HL-60/S4 (cell line): ENCODE measurements around the gene DIAPH1.

Experiments
- in situ Hi-C: fragments of 300-500 bp; cut with MboI; formaldehyde crosslinking; loops from 2 replicates; pipeline ENCODE4 v1.14.3; 2022; ENCODE audit warnings: low sequenced_read_pairs

The DIAPH1 gene

DNA sequence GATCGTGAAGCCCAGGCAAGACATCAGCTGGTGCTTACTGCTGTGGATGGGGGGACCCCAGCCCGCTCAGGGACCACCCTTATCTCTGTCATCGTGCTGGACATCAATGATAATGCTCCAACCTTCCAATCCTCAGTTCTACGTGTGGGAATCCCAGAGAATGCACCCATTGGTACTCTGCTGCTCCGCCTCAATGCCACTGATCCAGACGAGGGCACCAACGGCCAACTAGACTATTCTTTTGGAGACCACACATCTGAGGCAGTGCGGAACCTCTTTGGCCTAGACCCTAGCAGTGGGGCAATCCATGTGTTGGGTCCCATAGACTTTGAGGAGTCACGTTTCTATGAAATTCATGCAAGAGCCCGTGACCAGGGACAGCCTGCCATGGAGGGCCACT is 129.0 kb downstream of the DIAPH1 start:
- in situ Hi-C loops = no loop called here

DNA sequence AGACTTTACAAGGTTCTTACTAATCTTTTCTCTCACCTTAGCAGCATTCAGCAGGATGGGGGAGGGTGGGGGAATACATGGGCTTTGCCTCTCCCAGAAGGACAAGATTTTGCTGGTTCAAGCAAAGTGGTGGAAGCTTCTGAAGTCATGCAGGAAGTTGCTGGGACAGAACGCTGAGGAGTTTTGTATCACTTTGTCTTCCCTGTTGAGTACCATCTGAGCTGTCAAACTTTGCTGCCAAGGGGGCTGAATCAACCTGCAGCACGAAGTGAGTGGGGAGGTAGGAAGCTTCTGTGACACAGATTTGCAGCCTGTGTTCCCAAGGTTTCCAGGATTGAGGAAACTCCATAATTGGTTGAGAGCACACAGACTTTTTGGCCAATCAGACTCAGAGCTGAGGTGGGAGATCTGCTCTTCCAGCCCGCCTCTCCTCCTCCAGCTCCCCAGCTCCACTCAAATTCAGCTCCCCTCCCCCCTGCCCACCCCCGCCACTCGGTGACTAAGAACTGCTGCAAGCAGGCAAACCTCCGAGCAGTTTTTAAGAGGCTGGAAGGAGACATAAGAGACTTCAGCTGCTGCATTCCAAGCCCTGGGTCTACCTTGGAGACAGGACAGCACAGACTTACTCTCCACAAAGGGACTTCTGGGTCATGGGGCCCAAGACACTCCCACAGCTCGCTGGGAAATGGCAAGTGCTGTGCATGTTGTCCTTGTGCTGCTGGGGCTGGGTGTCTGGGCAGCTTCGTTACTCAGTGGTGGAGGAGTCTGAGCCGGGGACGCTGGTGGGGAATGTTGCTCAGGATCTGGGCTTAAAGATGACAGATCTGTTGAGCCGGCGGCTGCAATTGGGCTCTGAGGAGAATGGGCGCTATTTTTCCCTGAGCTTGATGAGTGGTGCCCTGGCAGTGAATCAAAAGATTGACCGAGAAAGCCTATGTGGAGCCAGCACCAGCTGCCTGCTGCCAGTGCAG is 129.9 kb downstream of the DIAPH1 start, which contains the start of gene PCDHGC5:
Gene PCDHGC5, plus strand, starts transcription at position 491 of the 971 bp plus-strand sequence. Its CDS starts 160 bp downstream, at position 651.
- in situ Hi-C loops = no loop called here

DNA sequence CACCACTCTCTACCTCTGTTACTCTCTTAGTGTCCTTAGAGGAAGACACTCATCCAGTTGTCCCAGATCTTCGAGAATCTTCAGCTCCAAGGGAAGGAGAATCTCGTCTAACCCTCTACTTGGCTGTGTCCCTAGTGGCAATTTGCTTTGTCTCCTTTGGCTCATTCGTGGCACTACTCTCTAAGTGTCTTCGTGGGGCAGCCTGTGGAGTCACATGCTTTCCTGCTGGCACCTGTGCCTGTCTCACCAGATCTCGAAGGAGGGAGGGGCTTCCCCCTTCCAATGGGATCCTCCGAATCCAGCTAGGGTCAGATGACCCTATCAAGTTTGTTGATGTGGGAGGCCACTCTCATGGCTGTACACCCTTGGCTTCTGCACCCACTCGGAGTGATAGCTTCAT is 131.7 kb downstream of the DIAPH1 start:
- in situ Hi-C loops = no loop called here

DNA sequence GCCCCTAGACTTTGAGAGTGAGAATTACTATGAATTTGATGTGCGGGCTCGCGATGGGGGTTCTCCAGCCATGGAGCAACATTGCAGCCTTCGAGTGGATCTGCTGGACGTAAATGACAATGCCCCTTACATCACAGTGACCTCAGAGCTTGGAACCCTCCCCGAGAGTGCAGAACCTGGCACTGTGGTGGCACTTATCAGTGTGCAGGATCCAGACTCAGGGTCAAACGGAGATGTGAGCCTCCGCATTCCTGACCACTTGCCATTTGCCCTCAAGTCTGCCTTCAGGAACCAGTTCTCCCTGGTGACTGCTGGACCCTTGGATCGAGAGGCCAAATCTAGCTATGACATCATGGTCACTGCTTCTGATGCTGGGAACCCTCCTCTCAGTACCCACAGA is 132.7 kb downstream of the DIAPH1 start:
- in situ Hi-C loops = no loop called here

DNA sequence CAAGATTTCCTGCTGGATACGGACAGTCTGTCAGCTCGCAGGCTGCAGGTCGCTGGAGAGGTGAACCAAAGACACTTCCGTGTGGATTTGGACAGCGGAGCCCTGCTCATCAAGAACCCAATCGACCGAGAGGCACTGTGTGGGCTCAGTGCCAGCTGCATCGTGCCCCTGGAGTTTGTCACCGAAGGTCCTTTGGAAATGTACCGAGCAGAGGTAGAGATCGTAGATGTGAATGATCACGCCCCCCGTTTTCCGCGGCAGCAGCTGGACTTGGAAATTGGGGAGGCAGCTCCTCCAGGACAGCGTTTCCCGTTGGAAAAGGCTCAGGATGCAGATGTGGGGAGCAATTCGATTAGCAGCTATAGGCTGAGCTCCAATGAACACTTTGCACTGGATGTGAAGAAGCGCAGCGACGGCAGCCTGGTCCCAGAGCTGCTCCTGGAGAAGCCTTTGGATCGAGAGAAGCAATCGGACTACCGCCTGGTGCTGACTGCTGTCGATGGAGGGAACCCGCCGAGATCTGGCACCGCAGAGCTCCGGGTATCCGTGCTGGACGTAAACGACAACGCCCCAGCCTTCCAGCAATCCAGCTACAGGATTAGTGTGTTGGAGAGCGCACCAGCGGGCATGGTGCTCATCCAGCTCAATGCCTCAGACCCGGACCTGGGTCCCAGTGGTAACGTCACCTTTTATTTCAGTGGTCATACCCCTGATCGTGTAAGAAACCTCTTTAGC is 133.3 kb downstream of the DIAPH1 start:
- in situ Hi-C loops = no loop called here

DNA sequence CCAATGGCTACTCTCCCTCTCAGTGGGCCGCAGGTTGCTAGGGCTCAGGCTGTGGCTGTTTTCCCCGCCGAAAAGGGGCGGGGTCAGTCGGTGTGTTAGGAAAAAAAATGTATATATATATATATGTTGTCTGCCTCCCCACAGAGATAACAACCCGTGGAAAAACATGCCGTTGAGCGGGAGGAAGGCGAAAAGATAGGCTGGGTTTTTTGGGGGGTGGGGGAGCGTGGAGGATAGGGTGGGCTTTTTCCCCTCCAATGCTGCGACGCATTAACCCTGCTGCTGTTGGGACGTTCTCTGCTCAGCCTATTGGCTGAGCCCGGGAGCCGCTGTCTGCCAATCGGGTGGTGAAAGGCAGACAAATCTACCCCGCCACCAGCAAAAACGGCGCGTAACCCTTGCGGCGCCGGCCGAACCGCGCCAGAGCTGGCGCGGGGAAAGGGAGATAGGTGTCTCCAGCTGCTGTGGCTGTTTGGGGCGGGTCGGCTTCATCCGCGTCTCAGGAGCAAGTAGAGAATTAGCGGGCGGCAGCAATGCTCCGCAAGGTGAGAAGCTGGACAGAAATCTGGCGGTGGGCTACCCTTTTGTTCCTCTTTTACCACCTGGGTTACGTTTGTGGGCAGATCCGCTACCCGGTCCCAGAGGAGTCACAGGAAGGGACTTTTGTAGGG is 134.0 kb downstream of the DIAPH1 start, which contains the start of gene PCDHGC4:
Gene PCDHGC4, plus strand, starts transcription at position 390 of the 671 bp plus-strand sequence. Its CDS starts 144 bp downstream, at position 534.
- in situ Hi-C loops = no loop called here

DNA sequence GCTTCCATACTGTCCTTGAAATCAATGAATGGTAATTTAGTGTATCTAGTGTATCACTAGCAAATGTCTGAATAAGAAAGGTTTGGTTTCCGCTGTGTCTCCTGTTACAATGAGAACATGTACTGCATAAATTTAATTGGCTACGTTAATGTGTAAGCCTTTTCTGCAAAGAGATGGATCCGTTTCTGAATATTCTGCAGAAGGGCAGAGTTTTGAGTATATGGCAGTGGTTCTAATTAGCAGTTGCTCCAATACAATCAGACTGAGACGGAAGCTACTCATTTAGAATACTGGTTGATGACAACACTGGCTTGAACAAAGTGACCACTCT is 134.5 kb downstream of the DIAPH1 start:
- in situ Hi-C loops = no loop called here

DNA sequence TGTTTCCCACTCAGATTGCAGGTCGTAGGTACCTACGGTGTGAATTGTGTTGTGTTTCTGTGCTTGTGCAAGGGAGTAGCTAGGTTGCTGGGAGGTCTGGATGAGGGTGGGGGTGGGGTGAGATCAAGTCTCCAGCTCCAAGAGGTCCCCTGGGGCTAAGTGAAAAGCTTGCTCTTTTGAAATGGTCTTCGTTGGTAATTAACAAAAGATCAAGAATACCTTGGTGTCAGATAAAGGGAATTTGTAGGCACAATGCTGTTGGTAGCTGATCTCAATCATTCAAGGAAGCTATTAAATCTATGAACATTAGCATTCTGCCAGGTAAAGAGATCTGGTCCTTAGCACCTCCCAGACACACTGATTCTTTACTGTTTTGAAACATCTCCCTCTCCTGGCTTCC is 134.9 kb downstream of the DIAPH1 start:
- in situ Hi-C loops = no loop called here

DNA sequence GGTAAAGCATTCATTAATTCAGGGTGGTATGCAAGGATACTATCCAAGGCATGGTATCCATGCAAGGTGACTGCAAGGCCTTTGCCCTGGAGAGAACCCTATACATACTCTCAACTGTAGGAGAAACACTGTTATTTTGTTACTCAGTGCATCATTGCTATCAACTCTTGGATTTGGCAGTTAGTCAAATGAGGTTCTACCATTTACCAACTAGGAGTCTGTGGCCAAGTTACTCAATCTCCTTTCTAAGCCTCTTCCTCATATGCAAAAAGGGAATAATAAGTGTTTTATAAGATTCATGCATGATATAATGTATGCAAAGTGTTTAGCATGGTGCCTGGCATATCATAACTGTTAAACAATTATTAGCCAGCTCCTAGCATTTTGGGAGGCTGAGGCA is 139.0 kb downstream of the DIAPH1 start:
- in situ Hi-C loops = no loop called here

DNA sequence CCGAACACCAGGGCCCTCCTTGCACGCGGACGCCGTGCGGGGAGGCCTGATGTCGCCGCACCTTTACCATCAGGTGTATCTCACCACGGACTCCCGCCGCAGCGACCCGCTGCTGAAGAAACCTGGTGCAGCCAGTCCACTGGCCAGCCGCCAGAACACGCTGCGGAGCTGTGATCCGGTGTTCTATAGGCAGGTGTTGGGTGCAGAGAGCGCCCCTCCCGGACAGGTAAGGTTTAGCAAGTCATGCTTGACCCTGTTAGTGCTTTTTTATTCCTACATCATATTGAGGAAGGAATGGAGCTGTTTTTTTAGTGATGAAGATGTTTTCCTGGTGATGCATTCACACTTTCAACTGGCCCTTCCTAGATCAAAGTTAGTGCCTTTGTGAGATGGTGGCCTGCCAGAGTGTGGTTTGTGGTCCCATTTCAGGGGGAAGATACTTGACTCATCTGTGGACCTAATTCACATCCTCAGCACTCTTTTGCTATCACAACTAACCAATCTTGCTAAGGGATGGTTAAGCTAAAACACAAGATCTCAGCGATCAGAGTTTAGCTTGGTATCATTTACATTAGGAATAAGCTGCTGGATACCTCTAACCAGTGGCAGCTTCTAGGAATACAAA is 140.4 kb downstream of the DIAPH1 start:
- in situ Hi-C loops = no loop called here

DNA sequence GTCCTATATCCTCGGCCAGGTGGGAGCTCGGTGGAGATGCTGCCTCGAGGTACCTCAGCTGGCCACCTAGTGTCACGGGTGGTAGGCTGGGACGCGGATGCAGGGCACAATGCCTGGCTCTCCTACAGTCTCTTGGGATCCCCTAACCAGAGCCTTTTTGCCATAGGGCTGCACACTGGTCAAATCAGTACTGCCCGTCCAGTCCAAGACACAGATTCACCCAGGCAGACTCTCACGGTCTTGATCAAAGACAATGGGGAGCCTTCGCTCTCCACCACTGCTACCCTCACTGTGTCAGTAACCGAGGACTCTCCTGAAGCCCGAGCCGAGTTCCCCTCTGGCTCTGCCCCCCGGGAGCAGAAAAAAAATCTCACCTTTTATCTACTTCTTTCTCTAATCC is 141.0 kb downstream of the DIAPH1 start:
- in situ Hi-C loops = no loop called here

DNA sequence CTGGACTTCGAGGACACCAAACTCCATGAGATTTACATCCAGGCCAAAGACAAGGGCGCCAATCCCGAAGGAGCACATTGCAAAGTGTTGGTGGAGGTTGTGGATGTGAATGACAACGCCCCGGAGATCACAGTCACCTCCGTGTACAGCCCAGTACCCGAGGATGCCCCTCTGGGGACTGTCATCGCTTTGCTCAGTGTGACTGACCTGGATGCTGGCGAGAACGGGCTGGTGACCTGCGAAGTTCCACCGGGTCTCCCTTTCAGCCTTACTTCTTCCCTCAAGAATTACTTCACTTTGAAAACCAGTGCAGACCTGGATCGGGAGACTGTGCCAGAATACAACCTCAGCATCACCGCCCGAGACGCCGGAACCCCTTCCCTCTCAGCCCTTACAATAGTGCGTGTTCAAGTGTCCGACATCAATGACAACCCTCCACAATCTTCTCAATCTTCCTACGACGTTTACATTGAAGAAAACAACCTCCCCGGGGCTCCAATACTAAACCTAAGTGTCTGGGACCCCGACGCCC is 141.7 kb downstream of the DIAPH1 start:
- in situ Hi-C loops = no loop called here

DNA sequence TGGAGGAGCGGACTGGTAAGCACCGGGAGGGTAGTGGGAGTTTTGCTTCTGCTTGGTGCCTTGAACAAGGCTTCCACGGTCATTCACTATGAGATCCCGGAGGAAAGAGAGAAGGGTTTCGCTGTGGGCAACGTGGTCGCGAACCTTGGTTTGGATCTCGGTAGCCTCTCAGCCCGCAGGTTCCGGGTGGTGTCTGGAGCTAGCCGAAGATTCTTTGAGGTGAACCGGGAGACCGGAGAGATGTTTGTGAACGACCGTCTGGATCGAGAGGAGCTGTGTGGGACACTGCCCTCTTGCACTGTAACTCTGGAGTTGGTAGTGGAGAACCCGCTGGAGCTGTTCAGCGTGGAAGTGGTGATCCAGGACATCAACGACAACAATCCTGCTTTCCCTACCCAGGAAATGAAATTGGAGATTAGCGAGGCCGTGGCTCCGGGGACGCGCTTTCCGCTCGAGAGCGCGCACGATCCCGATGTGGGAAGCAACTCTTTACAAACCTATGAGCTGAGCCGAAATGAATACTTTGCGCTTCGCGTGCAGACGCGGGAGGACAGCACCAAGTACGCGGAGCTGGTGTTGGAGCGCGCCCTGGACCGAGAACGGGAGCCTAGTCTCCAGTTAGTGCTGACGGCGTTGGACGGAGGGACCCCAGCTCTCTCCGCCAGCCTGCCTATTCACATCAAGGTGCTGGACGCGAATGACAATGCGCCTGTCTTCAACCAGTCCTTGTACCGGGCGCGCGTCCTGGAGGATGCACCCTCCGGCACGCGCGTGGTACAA is 142.5 kb downstream of the DIAPH1 start:
- in situ Hi-C loops = no loop called here

DNA sequence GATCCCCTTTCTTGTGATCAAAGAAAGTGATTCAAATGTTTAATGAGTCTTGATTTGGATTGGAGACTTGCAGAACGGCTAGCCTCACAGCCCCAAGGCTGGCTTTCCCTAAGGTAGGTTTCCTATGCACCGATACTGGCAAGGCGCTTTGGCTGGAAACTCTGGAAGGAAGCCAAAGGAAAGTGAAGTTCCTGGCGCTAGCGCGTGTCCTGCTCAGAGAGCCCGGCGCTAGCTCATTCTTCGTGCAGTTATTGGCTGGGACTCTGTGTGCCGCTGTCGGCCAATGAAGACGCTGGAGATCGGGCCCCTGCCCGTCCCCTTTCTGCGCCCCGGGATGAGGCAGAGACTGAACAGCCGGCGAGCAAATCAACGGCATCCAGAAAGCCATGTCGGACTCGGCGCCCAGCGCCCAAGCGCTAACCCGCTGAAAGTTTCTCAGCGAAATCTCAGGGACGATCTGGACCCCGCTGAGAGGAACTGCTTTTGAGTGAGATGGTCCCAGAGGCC is 143.1 kb downstream of the DIAPH1 start, which contains the start of gene PCDHGC3:
Gene PCDHGC3, plus strand, starts transcription at position 342 of the 507 bp plus-strand sequence. Its CDS starts 151 bp downstream, at position 493.
- in situ Hi-C loops = no loop called here

DNA sequence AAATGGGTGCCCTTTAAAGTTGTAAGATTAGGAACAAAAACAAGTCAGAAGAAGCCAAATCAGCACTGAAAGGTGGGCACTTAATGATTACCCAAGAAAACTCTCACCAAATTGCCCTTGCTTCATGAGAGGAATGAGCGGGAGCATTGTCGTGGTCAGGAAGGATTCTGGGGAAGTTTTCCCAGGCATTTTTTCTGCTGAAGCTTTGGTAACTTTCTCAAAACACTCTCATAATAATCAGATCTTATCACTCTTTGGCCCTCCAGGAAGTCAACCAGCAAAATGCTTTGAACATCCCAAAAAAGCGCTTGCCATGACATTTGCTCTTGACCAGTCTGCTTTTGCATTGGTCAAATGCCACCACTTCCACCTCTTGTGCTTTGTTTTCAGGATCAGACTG is 153.4 kb downstream of the DIAPH1 start:
- in situ Hi-C loops = no loop called here
